GM08714 (cell line): ENCODE results near the gene CTBP2.
"Not testable (repeated sequence)": the region's sequence is repeated elsewhere in the genome, so short reads cannot be mapped to it uniquely, and the experiment has no call there.

Experiments
- H3K4me3 ChIP-seq: fragments of 200-500 bp; sonication (Bioruptor generic); 2 replicates; pipeline ENCODE4 v1.5.1; 2014; ENCODE audit warnings: mild to moderate bottlenecking, low read length, inconsistent platforms
- ZNF274 ChIP-seq: IDR thresholded peaks from 2 replicates; pipeline ENCODE4 v1.6.1; 2012; ENCODE audit warnings: mild to moderate bottlenecking, low read depth, low read length

CTBP2 gene

GRCh38 chr10:125169915-125170314, 9.6 kb upstream of the CTBP2 start:
- H3K4me3 ChIP-seq: no peak overlapping the region
- TF ChIP-seq ZNF274: no peak

- H3K4me3 ChIP-seq: no peak overlapping the region
- TF ChIP-seq ZNF274: no peak
Measured at GRCh38 chr10:125169279-125169678, 8.9 kb upstream of the CTBP2 start.

- no peak for TF ChIP-seq ZNF274
- H3K4me3 ChIP-seq: no peak overlapping the region
Measured at GRCh38 chr10:125166658-125167057, 6.3 kb upstream of the CTBP2 start.

- H3K4me3 ChIP-seq: no peak overlapping the region
- TF ChIP-seq ZNF274: no peak
Measured at GRCh38 chr10:125165584-125166573, 5.5 kb upstream of the CTBP2 start.

GRCh38 chr10:125164421-125164820, 4.1 kb upstream of the CTBP2 start:
- TF ChIP-seq ZNF274: no peak
- H3K4me3 ChIP-seq: no peak overlapping the region

GRCh38 chr10:125163803-125164202, 3.4 kb upstream of the CTBP2 start:
- no peak for TF ChIP-seq ZNF274
- H3K4me3 ChIP-seq: no peak overlapping the region

- not testable (repeated sequence) for H3K4me3 ChIP-seq
Measured at GRCh38 chr10:125163312-125163711, 2.9 kb upstream of the CTBP2 start.

GRCh38 chr10:125162120-125162931, 2.0 kb upstream of the CTBP2 start:
- H3K4me3 ChIP-seq: no peak overlapping the region
- no peak for TF ChIP-seq ZNF274

GRCh38 chr10:125161707-125162119, 1.4 kb upstream of the CTBP2 start:
- H3K4me3 ChIP-seq: no peak overlapping the region
- TF ChIP-seq ZNF274: no peak

GRCh38 chr10:125160856-125161706, 718 bp upstream of the CTBP2 start:
- no peak for TF ChIP-seq ZNF274
- peak overlapping the region; percentile 32; the same call in 1 of the 2 replicates for H3K4me3 ChIP-seq

GRCh38 chr10:125159486-125159931, 854 bp downstream of the CTBP2 start:
- peak overlapping the region; percentile 38; the same call in 1 of the 2 replicates for H3K4me3 ChIP-seq
- TF ChIP-seq ZNF274: no peak

GRCh38 chr10:125158601-125159485, 1.5 kb downstream of the CTBP2 start:
- no peak for TF ChIP-seq ZNF274

GRCh38 chr10:125158275-125158600, 2.1 kb downstream of the CTBP2 start:
- H3K4me3 ChIP-seq: peak overlapping the region; percentile 51; the same call in 1 of the 2 replicates
- no peak for TF ChIP-seq ZNF274

More at GRCh38 chr10:125158601-125159485, 1.5 kb downstream of the CTBP2 start:
- H3K4me3 ChIP-seq: peak overlapping the region; percentile 60
